AG04450 (cell line): ENCODE results near the gene GNG11. TPM values are rescaled to one million over a fixed set of nuclear protein-coding genes. Genes with fewer than 3 reads are reported as not detected.

ENCODE experiments used
- CTCF ChIA-PET: fragments of 300-600, 350-600 bp; formaldehyde crosslinking; extraction: SDS; loops from one replicate; lab custom pipeline; 2022; ENCODE audit warnings: antibody characterized with exemption, inconsistent platforms; lab: Charles Lee
- POLR2A ChIA-PET: fragments of 350-600 bp; formaldehyde crosslinking; extraction: SDS; loops from one replicate; lab custom pipeline; 2021; ENCODE audit warnings: antibody characterized with exemption, inconsistent platforms; lab: Yijun Ruan, JAX
- DNase-seq: peaks from one replicate; pipeline ENCODE4 v3.0.0-alpha.2; 2011; ENCODE audit warnings: low read depth, low spot score
- H3K27ac ChIP-seq: one replicate; pipeline ENCODE4 v1.5.1; 2012; ENCODE audit warnings: low read depth, low read length, control low read depth
- H3K27me3 ChIP-seq: one replicate; pipeline ENCODE4 v1.6.0; 2012; ENCODE audit warnings: low read length; ENCODE audit not compliant: control insufficient read depth, insufficient read depth
- H3K4me3 ChIP-seq: 2 replicates; pipeline ENCODE4 v1.5.1; 2011; ENCODE audit warnings: mild to moderate bottlenecking, low read depth, low read length, control low read depth
- H3K9me3 ChIP-seq: 2 replicates; pipeline ENCODE4 v1.5.1; 2012; ENCODE audit warnings: low read length; ENCODE audit not compliant: control insufficient read depth, insufficient read depth
- polyA minus RNA-seq: library from RNA; depleted of rRNA, polyadenylated mRNA; stranded (reverse); fragments of >200 nt; gene quantifications from 2 replicates; pipeline ENCODE4 v1.2.3, GENCODE V29; 2011; rRNA and poly(A)+ RNA removed
- polyA plus RNA-seq: library from polyadenylated mRNA; depleted of rRNA; stranded (reverse); fragments of >200 nt; gene quantifications from 2 replicates; pipeline ENCODE4 v1.2.3, GENCODE V29; 2011; rRNA removed
- TF ChIP-seq, protein P1 (sequence below): IDR thresholded peaks from 2 replicates; pipeline ENCODE4 v1.5.1; 2011; ENCODE audit warnings: low read depth, low read length, control low read depth, inconsistent platforms

Gene GNG11
- 13.8 and 19.7 TPM in 2 replicates for polyA plus RNA-seq
- 2.5 and 3.6 TPM in 2 replicates for polyA minus RNA-seq

DNA sequence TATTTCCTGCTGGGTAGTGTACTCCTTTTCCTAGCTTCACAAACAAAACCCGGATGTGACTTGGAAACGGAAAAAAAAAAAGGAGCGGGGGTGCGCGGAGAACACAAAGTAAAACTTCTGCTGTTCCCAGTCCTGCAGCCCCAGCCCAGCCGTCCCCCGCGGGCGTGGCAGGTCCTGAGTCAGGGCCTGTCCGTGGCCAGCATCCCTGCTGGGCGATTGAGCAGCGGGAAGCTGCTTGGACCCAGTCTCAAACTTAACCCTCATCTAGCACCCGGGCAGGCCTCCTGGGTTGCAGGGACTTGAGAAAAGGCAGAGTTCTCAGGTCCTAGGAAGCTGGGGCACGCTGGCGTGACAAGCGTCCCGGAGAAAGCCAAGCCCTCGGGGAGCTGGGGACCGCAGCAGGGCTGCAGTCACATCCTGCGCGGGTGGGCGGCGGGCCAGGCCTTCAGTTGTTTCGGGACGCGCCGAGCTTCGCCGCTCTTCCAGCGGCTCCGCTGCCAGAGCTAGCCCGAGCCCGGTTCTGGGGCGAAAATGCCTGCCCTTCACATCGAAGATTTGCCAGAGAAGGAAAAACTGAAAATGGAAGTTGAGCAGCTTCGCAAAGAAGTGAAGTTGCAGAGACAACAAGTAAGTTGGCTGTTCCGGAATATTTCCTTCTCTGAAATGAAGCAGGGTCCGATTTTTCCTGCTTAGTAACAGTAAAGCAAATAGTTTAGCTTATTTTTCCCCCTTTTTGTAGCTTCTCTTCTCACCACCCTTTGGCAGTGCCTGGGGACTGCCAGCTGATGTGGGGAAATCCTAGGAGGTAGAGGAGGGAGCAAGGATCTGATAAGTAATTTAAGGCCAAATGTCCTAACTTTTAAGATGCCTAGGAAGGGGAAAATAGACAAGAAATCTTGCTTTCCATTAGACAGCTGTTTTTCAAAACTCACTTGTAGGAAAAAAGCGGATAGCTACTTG lies at the start of gene GNG11:
Gene GNG11, plus strand, starts transcription at position 129 of the 960 bp plus-strand sequence. Its CDS starts 403 bp downstream, at position 532.
- POLR2A ChIA-PET, result interaction anchor here (0.6 to 1.6 kb wide), 12 partner anchors 9 to 837 kb away, joined by 3 to 5 read pairs (median 3); partner anchors contain the start of genes BET1 and COL1A2
- TF ChIP-seq, protein P1, sequence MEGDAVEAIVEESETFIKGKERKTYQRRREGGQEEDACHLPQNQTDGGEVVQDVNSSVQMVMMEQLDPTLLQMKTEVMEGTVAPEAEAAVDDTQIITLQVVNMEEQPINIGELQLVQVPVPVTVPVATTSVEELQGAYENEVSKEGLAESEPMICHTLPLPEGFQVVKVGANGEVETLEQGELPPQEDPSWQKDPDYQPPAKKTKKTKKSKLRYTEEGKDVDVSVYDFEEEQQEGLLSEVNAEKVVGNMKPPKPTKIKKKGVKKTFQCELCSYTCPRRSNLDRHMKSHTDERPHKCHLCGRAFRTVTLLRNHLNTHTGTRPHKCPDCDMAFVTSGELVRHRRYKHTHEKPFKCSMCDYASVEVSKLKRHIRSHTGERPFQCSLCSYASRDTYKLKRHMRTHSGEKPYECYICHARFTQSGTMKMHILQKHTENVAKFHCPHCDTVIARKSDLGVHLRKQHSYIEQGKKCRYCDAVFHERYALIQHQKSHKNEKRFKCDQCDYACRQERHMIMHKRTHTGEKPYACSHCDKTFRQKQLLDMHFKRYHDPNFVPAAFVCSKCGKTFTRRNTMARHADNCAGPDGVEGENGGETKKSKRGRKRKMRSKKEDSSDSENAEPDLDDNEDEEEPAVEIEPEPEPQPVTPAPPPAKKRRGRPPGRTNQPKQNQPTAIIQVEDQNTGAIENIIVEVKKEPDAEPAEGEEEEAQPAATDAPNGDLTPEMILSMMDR, result no peak
- DNase-seq, result no peak
- H3K27ac ChIP-seq, result peak within 1 kb of the TSS; percentile 93
- no peaks in the 10 kb centered on the region for H3K9me3 ChIP-seq
- peak within 1 kb of the TSS; percentile 82 for H3K4me3 ChIP-seq
- H3K27me3 ChIP-seq, result no peaks in the 10 kb centered on the region
- CTCF ChIA-PET, result interaction anchor here (0.7 to 2.8 kb wide), 8 partner anchors 13 to 473 kb away, joined by 3 to 16 read pairs (median 4); partner anchors contain the start of gene COL1A2

DNA sequence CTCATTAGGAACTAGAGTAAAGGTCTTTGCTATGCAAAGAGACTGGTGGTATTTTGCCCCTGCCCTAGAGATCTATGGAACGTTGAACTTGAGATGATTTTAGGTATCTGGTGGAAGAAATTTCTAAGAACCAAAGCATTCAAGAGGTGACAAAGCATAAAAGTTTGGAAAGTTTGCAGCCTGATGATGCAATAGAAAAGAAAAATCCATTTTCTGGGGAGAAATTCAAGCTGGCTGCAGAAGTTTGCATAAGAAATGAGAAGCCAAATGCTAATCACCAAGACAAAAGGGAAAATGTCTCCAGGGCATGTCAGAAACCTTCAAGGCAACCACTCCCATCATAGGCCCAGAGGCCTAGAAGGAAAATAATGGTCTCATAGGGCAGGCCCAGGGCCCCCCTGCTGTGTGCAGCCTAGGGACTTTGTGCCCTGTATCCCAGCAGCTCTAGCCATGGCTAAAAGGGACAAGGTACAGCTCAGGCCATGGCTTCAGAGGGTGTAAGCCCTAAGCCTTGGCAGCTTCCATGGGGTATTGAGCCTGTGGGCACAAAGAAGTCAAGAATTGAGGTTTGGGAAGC lies 47.4 kb upstream of the GNG11 start:
- H3K27me3 ChIP-seq, result no peaks in the 10 kb centered on the region
- no peak overlapping the region for H3K4me3 ChIP-seq
- POLR2A ChIA-PET, result no interaction called here
- no peak overlapping the region for H3K27ac ChIP-seq
- CTCF ChIA-PET, result no interaction called here
- DNase-seq, result no peak
- H3K9me3 ChIP-seq, result no peaks in the 10 kb centered on the region
- TF ChIP-seq, protein P1, result no peak

GRCh38 chr7:93877742-93878141 lies 43.8 kb upstream of the GNG11 start:
- no peaks in the 10 kb centered on the region for H3K9me3 ChIP-seq
- no peak overlapping the region for H3K27ac ChIP-seq
- POLR2A ChIA-PET, result no interaction called here
- DNase-seq, result no peak
- CTCF ChIA-PET, result no interaction called here
- TF ChIP-seq, protein P1, result no peak
- no peaks in the 10 kb centered on the region for H3K27me3 ChIP-seq
- no peak overlapping the region for H3K4me3 ChIP-seq

DNA sequence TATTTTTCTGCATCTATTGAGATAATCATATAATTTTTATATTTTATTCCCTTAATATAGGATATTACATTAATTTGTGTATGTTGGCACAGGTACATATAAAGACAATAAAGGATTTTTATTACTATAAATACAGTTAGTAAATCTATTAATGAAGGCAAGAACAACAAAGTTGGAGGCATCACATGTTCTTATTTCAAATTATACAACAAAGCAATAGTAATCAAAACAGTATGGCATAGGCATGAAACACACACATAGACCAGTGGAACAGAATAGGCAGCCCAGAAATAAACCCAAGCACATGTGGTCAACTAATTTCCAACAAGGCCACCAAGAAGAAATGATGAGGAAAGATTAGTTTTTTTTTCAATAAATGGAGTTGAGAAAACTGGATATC lies 42.2 kb upstream of the GNG11 start:
- POLR2A ChIA-PET, result no interaction called here
- no peak overlapping the region for H3K27ac ChIP-seq
- no peaks in the 10 kb centered on the region for H3K9me3 ChIP-seq
- DNase-seq, result no peak
- no peaks in the 10 kb centered on the region for H3K27me3 ChIP-seq
- TF ChIP-seq, protein P1, result no peak
- no peak overlapping the region for H3K4me3 ChIP-seq
- CTCF ChIA-PET, result no interaction called here

DNA sequence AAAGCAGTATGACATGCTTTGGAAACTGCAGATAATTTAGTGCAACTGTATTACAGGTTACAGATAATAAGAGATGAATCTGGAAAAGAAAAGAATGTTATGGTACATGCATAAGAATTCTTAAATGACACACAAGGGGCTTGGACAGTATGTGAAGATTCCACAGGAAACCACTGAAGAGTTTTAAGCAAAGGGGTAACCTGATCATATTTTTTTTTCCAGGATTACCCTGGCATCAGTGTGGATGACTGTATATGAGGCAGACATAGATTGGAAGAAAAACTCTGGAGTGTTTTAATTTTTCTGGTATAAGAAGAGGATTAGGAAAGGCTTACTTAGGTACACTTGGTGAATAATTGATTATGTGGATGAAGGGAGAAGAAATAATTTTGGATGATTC lies 39.1 kb upstream of the GNG11 start:
- CTCF ChIA-PET, result no interaction called here
- Histone ChIP-seq H3K27me3 (no peaks in the 10 kb centered on the region), H3K27ac (no peak overlapping the region), H3K4me3 (no peak overlapping the region), H3K9me3 (no peaks in the 10 kb centered on the region)
- TF ChIP-seq, protein P1, result no peak
- DNase-seq, result no peak
- POLR2A ChIA-PET, result no interaction called here
